H54 (cell line): ENCODE results near the gene CAST.

ENCODE experiments used
- DNase-seq: peaks from one replicate; pipeline ENCODE4 v3.0.0; 2011; ENCODE audit warnings: low spot score, mixed read lengths; ENCODE audit not compliant: insufficient read length
- FAIRE-seq: peaks from 3 replicates; lab custom pipeline; 2011; peaks lifted over from hg19 to GRCh38; lab: Jason Lieb, UNC
- POLR2A ChIP-seq: IDR thresholded peaks from 2 replicates; pipeline ENCODE4 v1.6.1; 2011; ENCODE audit warnings: low read depth, mild to moderate bottlenecking, low read length

The CAST gene

DNA sequence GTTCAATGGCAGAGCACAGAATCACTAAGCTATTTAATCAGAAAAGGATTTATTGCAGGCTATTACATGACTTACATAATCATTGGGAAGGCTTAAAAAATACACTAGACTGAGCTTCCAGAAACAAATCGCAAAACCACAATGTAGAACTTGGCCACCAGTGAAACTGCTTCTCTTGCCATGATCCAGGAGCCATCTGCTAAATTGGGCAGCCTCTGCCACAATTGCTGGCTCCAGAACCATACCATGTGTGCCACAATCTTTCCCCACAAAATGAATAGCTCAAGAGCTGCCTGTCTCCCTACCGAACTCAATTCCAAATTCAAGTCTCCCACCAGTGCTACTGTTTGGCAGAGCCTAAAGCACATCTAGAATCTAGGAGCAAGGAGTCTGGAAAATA is 155.3 kb downstream of the CAST start:
- no peak for FAIRE-seq

DNA sequence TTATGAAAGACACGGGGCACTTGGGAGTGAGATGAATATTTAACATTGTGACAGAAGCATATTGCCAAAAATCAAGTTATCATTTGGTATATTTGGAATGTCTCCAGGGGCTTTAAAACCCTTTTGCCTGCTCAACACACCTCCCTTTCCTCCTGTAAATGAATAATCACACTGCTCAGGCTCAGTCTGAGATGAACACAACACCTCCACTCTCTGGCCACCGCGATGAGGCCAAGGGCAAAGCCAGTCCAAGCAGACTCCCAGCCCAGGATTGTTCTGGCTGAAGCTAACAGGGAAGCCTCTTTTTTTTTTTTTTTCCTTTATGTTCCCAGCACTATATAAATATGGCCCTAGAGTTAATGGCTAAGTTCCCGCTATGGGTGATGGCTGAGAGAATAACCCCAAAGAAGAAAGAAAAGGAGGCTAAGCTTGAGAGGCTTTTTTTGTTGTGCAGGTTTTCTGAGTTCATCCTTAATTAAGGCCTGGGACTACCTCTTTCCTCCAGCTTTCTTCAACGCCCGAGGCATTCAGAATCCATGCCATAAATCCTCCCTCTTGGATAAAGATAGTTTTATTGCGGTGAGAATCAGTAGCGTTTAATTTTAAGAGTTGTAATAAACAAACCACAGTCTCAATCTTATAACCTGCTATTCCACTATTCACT is 156.1 kb downstream of the CAST start:
- FAIRE-seq (no peak), DNase-seq (no peak)
- no peak for TF ChIP-seq POLR2A

More for the DNA sequence above, 155.3 kb downstream of the CAST start:
- no peak for DNase-seq
- TF ChIP-seq POLR2A, result no peak

DNA sequence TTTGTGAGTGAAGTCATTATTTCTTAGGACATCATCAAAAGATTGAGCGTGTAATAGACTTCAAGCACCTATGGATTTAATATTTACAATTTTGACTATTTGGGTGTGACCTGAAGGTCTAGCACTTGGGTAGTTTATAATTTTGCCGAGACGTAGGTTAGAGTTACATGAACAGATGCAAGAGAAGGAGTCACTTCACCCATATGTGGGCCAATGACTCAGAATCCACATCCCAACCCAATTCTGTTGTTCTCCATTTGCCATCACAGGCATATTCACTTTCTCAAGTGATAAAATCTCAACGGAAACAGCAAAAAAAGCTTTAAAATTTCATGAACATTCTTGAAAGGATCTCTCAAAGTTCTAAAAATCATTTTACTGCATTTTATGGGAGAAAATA is 157.6 kb downstream of the CAST start:
- no peak for DNase-seq
- no peak for TF ChIP-seq POLR2A
- no peak for FAIRE-seq

DNA sequence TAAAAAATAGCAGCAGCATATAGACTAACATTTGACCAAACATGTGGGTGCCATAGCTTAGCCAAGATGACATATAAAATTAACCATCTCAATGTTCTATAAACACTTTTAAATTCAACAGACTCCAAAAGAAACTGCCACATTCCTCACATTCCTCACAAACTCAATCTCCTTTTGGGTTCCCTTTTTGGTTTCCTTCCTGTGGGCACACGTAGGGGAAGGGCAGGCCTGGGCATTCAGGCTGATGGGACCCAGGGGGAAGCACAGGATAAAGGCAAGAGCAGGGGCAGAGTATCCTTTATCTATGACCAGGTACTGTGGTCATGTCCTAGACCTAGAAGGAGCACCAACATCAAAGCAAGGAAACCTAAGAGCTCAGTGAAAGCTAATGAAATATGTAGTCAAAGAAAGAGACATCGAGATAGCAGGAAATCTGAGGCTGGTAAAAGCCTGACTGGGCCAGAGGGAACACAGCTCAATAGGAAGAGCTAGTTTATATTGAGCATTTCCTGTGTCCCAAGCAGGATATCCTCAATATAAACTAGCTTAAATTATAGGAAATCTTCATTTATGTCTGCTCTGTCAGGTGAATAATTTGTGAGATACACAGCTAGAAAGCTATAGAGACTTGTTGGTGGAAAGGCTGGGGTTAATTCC is 159.2 kb downstream of the CAST start:
- TF ChIP-seq POLR2A, result no peak
- DNase-seq (no peak), FAIRE-seq (no peak)

DNA sequence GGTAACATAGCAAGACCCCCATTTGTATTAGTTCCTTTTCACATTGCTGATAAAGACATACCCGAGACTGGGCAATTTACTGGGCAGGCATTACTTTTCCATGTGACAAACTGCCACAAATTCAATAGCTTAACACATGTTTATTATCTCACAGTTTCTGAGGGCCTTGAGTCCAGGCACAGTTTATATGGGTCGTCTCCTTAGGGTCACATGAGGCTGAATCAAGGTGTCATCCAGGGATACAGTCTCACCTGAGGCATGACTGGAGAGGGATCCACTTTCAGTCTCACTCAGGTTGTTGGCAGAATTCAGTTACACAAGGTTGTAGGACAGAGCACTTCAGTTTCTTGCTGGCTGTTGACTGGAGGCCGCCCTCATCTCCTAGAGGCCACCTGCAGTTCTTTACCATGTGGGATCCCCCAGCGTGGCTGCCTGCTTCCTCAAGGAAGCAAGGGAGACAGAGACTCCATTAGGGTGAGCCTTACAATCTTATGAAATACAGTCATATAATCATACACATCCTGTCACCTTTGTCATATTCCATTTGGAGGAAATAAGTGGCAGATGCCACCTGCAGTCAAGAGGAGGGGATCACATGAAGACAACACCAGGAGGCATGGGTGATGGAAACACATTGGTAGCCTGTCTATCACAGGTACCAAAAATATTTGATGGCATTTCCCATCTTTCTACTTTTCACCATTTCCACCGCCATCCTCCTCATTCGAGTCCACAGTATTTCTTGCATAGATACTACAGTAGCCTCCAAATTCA is 160.7 kb downstream of the CAST start:
- no peak for FAIRE-seq
- no peak for TF ChIP-seq POLR2A
- no peak for DNase-seq

DNA sequence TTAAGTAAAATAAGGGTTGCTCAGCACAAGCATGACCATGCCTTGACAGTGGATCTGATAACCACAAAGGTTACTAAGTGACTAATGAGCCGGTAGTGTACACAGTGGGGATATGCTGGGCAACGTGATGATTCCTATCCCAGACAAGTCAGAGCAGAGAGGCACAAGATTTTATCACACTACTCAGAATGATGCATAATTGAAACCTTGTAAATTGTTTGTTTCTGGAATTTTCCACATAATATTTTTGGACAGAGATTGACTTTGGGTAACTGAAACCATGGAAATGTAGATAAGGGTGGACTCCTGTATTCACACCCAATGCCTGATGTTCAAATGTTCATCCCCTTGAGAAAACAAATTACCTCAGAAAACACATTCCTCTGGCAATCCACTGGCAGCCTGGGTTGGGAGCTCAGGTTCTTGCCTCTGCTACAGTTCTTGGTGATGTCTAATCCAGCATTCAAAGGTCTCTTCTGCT is 161.8 kb downstream of the CAST start:
- DNase-seq (peak; percentile 44), FAIRE-seq (peak; percentile 87)
- no peak for TF ChIP-seq POLR2A
